GM12873 (cell line): ENCODE results near the gene FOXJ1.

Experiments used
- TF ChIP-seq, protein P1 (sequence below): IDR thresholded peaks from 2 replicates; pipeline ENCODE4 v1.5.1; 2012; ENCODE audit warnings: low read depth, mild to moderate bottlenecking, moderate library complexity, low read length, control low read depth; ENCODE audit not compliant: insufficient read depth; ENCODE audit errors: missing control alignments

The FOXJ1 gene

GRCh38 chr17:76086384-76086783, 54.7 kb downstream of the FOXJ1 start:
- TF ChIP-seq, protein P1, sequence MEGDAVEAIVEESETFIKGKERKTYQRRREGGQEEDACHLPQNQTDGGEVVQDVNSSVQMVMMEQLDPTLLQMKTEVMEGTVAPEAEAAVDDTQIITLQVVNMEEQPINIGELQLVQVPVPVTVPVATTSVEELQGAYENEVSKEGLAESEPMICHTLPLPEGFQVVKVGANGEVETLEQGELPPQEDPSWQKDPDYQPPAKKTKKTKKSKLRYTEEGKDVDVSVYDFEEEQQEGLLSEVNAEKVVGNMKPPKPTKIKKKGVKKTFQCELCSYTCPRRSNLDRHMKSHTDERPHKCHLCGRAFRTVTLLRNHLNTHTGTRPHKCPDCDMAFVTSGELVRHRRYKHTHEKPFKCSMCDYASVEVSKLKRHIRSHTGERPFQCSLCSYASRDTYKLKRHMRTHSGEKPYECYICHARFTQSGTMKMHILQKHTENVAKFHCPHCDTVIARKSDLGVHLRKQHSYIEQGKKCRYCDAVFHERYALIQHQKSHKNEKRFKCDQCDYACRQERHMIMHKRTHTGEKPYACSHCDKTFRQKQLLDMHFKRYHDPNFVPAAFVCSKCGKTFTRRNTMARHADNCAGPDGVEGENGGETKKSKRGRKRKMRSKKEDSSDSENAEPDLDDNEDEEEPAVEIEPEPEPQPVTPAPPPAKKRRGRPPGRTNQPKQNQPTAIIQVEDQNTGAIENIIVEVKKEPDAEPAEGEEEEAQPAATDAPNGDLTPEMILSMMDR, result no peak
